Fibroblast of villous mesenchyme (primary cell): ENCODE results near the gene GGCX. TPM values are rescaled to one million over a fixed set of nuclear protein-coding genes. Genes with fewer than 3 reads are reported as not detected.
A peak's percentile ranks its signal among the peaks of the same experiment; 100 is the strongest.

Source experiments
- DNase-seq: peaks from one replicate; pipeline ENCODE4 v3.0.0-alpha.2; 2010; ENCODE audit warnings: low read depth
- H3K4me3 ChIP-seq: 2 replicates; pipeline ENCODE4 v1.5.1; 2011; ENCODE audit warnings: low read depth, mild to moderate bottlenecking, low read length
- CTCF ChIP-seq: IDR thresholded peaks from 2 replicates; pipeline ENCODE4 v1.5.1; 2012; ENCODE audit warnings: low read depth, mild to moderate bottlenecking, low read length; ENCODE audit not compliant: insufficient read depth
- total RNA-seq: library from RNA; depleted of rRNA; stranded (reverse); fragments of >200 nt; gene quantifications from 2 replicates; pipeline ENCODE4 v1.2.3, GENCODE V29; 2012

GGCX gene
- total RNA-seq, 1 donor: 51.4 TPM

- peak overlapping the region; percentile 1 for H3K4me3 ChIP-seq
- DNase-seq: peak; percentile 28
- no peak for TF ChIP-seq CTCF
Measured at GRCh38 chr2:85579266-85579935, 18.1 kb upstream of the GGCX start.

GRCh38 chr2:85578243-85579180 is 17.2 kb upstream of the GGCX start:
- no peak for TF ChIP-seq CTCF
- DNase-seq: peak; percentile 45
- peak overlapping the region; percentile 47 for H3K4me3 ChIP-seq

GRCh38 chr2:85577386-85578242 is 16.3 kb upstream of the GGCX start, which contains the start of gene VAMP8:
Gene VAMP8, plus strand, starts transcription at chr2:85577586. Its CDS starts 61 bp downstream, at chr2:85577647.
- H3K4me3 ChIP-seq: peak within 1 kb of the TSS; percentile 47
- no peak for TF ChIP-seq CTCF
- peak; percentile 45 for DNase-seq

- TF ChIP-seq CTCF: no peak
- no peak for DNase-seq
- H3K4me3 ChIP-seq: no peak overlapping the region
Measured at GRCh38 chr2:85577063-85577385, 15.7 kb upstream of the GGCX start.

GRCh38 chr2:85575739-85576138 is 14.4 kb upstream of the GGCX start:
- no peak for DNase-seq
- no peak for TF ChIP-seq CTCF
- H3K4me3 ChIP-seq: no peak overlapping the region

- TF ChIP-seq CTCF: no peak
- H3K4me3 ChIP-seq: no peak overlapping the region
- no peak for DNase-seq
Measured at GRCh38 chr2:85566265-85566664, 5.0 kb upstream of the GGCX start.
